ENCODE data around the gene PCBP3.

- TF ChIP-seq, protein P1, sequence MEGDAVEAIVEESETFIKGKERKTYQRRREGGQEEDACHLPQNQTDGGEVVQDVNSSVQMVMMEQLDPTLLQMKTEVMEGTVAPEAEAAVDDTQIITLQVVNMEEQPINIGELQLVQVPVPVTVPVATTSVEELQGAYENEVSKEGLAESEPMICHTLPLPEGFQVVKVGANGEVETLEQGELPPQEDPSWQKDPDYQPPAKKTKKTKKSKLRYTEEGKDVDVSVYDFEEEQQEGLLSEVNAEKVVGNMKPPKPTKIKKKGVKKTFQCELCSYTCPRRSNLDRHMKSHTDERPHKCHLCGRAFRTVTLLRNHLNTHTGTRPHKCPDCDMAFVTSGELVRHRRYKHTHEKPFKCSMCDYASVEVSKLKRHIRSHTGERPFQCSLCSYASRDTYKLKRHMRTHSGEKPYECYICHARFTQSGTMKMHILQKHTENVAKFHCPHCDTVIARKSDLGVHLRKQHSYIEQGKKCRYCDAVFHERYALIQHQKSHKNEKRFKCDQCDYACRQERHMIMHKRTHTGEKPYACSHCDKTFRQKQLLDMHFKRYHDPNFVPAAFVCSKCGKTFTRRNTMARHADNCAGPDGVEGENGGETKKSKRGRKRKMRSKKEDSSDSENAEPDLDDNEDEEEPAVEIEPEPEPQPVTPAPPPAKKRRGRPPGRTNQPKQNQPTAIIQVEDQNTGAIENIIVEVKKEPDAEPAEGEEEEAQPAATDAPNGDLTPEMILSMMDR (IDR thresholded peaks at IDR 0.05; ENCODE audit: low read length) = no peak
- TF ChIP-seq EZH2 (optimal IDR thresholded peaks at IDR 0.05; ENCODE audit: low read depth, low read length) = no peak
These were observed 2.0 kb upstream of the PCBP3 start for GRCh38 chr21:45641480-45642035.

All from MM.1S (cell line).